ENCODE measurements around the gene DPEP1. TPM values are rescaled to one million over a fixed set of nuclear protein-coding genes. Genes with fewer than 3 reads are reported as not detected.

DPEP1 gene
- total and polyA plus RNA-seq, 4 donors: 0.26 to 8.9 (median 0.95) TPM

DNA sequence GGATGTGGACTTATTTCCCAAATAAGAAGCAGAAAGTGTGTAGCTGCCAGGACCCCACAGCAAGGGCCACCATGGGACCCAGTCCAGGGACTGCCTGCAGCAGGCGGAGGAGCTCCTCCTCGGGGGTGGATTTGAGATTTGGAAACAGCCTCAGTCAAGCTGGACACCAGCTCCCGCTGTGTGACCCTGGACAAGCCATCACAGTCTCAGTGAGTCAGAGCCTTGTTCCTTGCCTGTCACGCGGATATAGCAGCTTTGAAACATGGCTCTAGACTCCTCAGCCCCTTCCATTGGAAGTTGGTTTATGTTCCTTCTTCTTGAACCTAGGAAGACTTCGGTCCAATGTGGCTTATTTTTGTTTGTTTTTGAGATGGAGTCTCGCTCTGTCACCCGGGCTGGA is 12.5 kb upstream of the DPEP1 start:
- no peak for TF ChIP-seq CTCF (IDR thresholded peaks at IDR 0.05; ENCODE audit: control extremely low read depth, extremely low read depth)
- 79 to 91% methylated on average over 8 of the region's 8 CpGs for WGBS, 2 donors
- no peak for ATAC-seq (ENCODE audit: insufficient read depth, low FRiP score)
- no peak for DNase-seq
- Histone ChIP-seq H3K27ac (ENCODE audit: low read depth in 1 of 2, low read length in 1 of 2) (no peak overlapping the region), H3K36me3 (ENCODE audit: control insufficient read depth in 4 of 4, insufficient read depth in 4 of 4, low read length in 4 of 4) (no peaks in the 10 kb centered on the region), H3K4me3 (no peak overlapping the region), H3K9ac (ENCODE audit: insufficient read depth in 1 of 2, low read length in 2 of 2) (no peak overlapping the region), H3K9me3 (ENCODE audit: control insufficient read depth in 4 of 4, insufficient read depth in 3 of 4, low read length in 3 of 4) (no peaks in the 10 kb centered on the region), H3K4me1 (ENCODE audit: control insufficient read depth in 5 of 5, insufficient read depth in 5 of 5, low read length in 5 of 5) (peaks cover 0 to 9% (median 3%) of the 10 kb centered on the region in 5 donors), H3K27me3 (ENCODE audit: control insufficient read depth in 3 of 3, insufficient read depth in 3 of 3, low read length in 2 of 3) (peaks cover 0 to 8% (median 2%) of the 10 kb centered on the region in 3 donors)

DNA sequence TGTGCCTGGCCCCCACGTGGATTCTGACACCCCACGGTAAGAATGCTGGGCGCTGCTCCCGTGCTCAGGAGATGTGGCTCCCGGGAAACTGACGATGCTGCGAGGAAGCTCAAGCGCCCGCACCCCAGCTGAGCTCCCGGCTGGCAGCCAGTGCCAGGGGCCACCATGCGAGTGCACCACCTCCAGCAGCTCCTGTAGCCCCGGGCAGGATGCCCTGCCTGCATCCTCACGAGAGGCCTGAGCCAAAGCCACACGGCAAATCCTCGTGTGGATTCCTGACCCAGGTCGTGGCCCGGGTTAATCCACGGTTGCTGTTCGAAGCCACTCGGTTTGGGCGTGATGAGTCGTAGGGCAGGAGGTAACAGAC is 11.6 kb upstream of the DPEP1 start:
- Histone ChIP-seq H3K4me1 (ENCODE audit: control insufficient read depth in 5 of 5, insufficient read depth in 5 of 5, low read length in 5 of 5) (peaks cover 0 to 9% (median 3%) of the 10 kb centered on the region in 5 donors), H3K36me3 (ENCODE audit: control insufficient read depth in 4 of 4, insufficient read depth in 4 of 4, low read length in 4 of 4) (no peaks in the 10 kb centered on the region), H3K9me3 (ENCODE audit: control insufficient read depth in 4 of 4, insufficient read depth in 3 of 4, low read length in 3 of 4) (no peaks in the 10 kb centered on the region), H3K27me3 (ENCODE audit: control insufficient read depth in 3 of 3, insufficient read depth in 3 of 3, low read length in 2 of 3) (peaks cover 0 to 8% (median 2%) of the 10 kb centered on the region in 3 donors), H3K27ac (ENCODE audit: low read depth in 1 of 2, low read length in 1 of 2) (no peak overlapping the region), H3K4me3 (no peak overlapping the region), H3K9ac (ENCODE audit: insufficient read depth in 1 of 2, low read length in 2 of 2) (no peak overlapping the region)
- WGBS, 2 donors: 63 to 64% methylated on average over 22 of the region's 22 CpGs
- TF ChIP-seq CTCF (IDR thresholded peaks at IDR 0.05; ENCODE audit: control extremely low read depth, extremely low read depth): no peak
- ATAC-seq (ENCODE audit: insufficient read depth, low FRiP score): no peak
- DNase-seq: no peak

DNA sequence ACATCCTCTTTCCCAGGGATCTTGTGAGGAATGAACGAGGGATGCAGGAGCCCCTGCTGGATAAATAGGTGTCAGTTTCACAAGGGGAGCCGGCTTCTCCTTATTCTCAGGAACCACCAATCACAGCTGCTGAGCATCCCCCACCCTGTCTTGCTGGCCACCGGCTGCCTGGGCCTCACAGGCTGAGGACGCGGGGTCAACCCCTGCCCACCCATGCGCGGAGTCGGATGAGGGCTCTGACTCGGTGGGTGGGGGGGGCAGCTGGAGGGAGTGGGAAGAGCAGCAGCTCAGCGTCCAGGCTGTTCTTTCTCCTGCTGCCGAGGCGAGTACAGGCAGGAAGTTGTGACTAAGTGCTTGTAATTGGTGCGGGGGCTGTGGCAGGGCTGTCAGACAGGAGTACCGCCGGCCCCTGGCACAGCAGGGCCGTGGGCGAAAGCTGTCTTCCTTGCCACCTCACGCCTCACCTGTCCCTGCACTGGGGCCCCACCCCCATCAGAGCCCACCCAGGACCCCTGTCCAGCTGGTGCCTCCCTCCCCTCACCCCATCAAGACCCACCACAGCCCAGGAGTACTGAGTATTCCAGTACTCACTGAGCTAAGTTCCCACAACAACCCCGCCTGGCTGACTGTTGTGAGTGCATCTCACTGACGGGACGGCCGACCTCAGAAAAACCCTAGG is 11.0 kb upstream of the DPEP1 start:
- H3K4me3 ChIP-seq: no peak overlapping the region
- peak; percentile 85 for ATAC-seq (ENCODE audit: insufficient read depth, low FRiP score)
- no peaks in the 10 kb centered on the region for H3K9me3 ChIP-seq (ENCODE audit: control insufficient read depth in 4 of 4, insufficient read depth in 3 of 4, low read length in 3 of 4)
- 5 to 6% methylated on average over 22 of the region's 22 CpGs for WGBS, 2 donors
- peak; percentile 53 to 70 (median 66) for DNase-seq
- H3K27me3 ChIP-seq (ENCODE audit: control insufficient read depth in 3 of 3, insufficient read depth in 3 of 3, low read length in 2 of 3): peaks cover 0 to 8% (median 2%) of the 10 kb centered on the region in 3 donors
- no peak overlapping the region for H3K9ac ChIP-seq (ENCODE audit: insufficient read depth in 1 of 2, low read length in 2 of 2)
- peaks cover 0 to 9% (median 3%) of the 10 kb centered on the region in 5 donors for H3K4me1 ChIP-seq (ENCODE audit: control insufficient read depth in 5 of 5, insufficient read depth in 5 of 5, low read length in 5 of 5)
- H3K27ac ChIP-seq (ENCODE audit: low read depth in 1 of 2, low read length in 1 of 2): no peak overlapping the region
- no peaks in the 10 kb centered on the region for H3K36me3 ChIP-seq (ENCODE audit: control insufficient read depth in 4 of 4, insufficient read depth in 4 of 4, low read length in 4 of 4)
- TF ChIP-seq CTCF (IDR thresholded peaks at IDR 0.05; ENCODE audit: control extremely low read depth, extremely low read depth): no peak
